HepG2 (cell line): ENCODE measurements around the gene S100A5. TPM values are rescaled to one million over a fixed set of nuclear protein-coding genes. Genes with fewer than 3 reads are reported as not detected.
A peak's percentile ranks its signal among the peaks of the same experiment; 100 is the strongest.

ENCODE experiments used
- ARID3A ChIP-seq: IDR thresholded peaks from 2 replicates; pipeline ENCODE4 v1.6.1; 2012; ENCODE audit warnings: low read depth, low read length, improper control_type of control experiment
- BATF2 ChIP-seq: sonication (generic); formaldehyde crosslinking; IDR thresholded peaks from 2 replicates; pipeline ENCODE4 v1.8.0; 2022; ENCODE audit warnings: mild to moderate bottlenecking, missing genetic modification reagents, moderate library complexity
- CEBPG ChIP-seq: IDR thresholded peaks from 2 replicates; pipeline ENCODE4 v1.6.1; 2016
- ETV6 ChIP-seq: sonication (generic); formaldehyde crosslinking; conservative IDR thresholded peaks from 2 replicates; pipeline ENCODE4 v1.4.0; 2020; ENCODE audit warnings: missing genetic modification reagents
- HDAC6 ChIP-seq: fragments of 200-600 bp; sonication (generic); IDR thresholded peaks from 2 replicates; pipeline ENCODE4 v1.7.0; 2017; ENCODE audit warnings: mild to moderate bottlenecking, antibody characterized with exemption, low read length, low read depth
- HMG20A ChIP-seq: IDR thresholded peaks from 2 replicates; pipeline ENCODE4 v1.6.1; 2016; ENCODE audit warnings: borderline replicate concordance
- HNF4A ChIP-seq: sonication (generic); formaldehyde crosslinking; IDR thresholded peaks from 2 replicates; pipeline ENCODE4 v1.4.0; 2020; ENCODE audit warnings: missing genetic modification reagents
- HNRNPUL1 ChIP-seq: fragments of 200-400 bp; formaldehyde crosslinking; IDR thresholded peaks from 2 replicates; pipeline ENCODE4 v1.6.1; 2017; ENCODE audit warnings: low read depth, mild to moderate bottlenecking, low read length, moderate library complexity
- KLF15 ChIP-seq: sonication (generic); formaldehyde crosslinking; IDR thresholded peaks from 2 replicates; pipeline ENCODE4 v1.8.1; 2023; ENCODE audit warnings: borderline replicate concordance, mild to moderate bottlenecking, inconsistent platforms, missing genetic modification reagents, mixed read lengths
- MTA3 ChIP-seq: sonication (generic); formaldehyde crosslinking; IDR thresholded peaks from 2 replicates; pipeline ENCODE4 v1.4.0; 2020; ENCODE audit warnings: missing genetic modification reagents
- MYC ChIP-seq: sonication (generic); formaldehyde crosslinking; IDR thresholded peaks from 2 replicates; pipeline ENCODE4 v1.9.0; 2021; ENCODE audit warnings: missing genetic modification reagents, borderline replicate concordance
- RFXAP ChIP-seq: sonication (generic); formaldehyde crosslinking; IDR thresholded peaks from 2 replicates; pipeline ENCODE4 v1.4.0; 2020; ENCODE audit warnings: missing genetic modification reagents, borderline replicate concordance
- TBX3 ChIP-seq: fragments of 450-650 bp; IDR thresholded peaks from 2 replicates; pipeline ENCODE4 v1.6.1; 2017; ENCODE audit warnings: antibody characterized with exemption, mild to moderate bottlenecking, inconsistent platforms, borderline replicate concordance
- TOPORS ChIP-seq: sonication (generic); formaldehyde crosslinking; IDR thresholded peaks from 2 replicates; pipeline ENCODE4 v1.8.0; 2023; ENCODE audit warnings: mild to moderate bottlenecking, missing genetic modification reagents
- ZBTB40 ChIP-seq, 2 experiments: fragments of 450-650 bp in 1 of 2; sonication (generic) in 1 of 2; formaldehyde crosslinking in 1 of 2; IDR thresholded peaks; 2 replicates each; pipeline versions ENCODE4 v1.6.1 to v1.8.0; 2016 to 2022; ENCODE audit warnings: antibody characterized with exemption in 1 of 2, mild to moderate bottlenecking in 1 of 2, missing genetic modification reagents in 1 of 2
- ZNF432 ChIP-seq: sonication (generic); formaldehyde crosslinking; IDR thresholded peaks from 2 replicates; pipeline ENCODE4 v1.5.0; 2020; ENCODE audit warnings: missing genetic modification reagents, mild to moderate bottlenecking, borderline replicate concordance
- ZNF782 ChIP-seq: sonication (generic); formaldehyde crosslinking; IDR thresholded peaks from 2 replicates; pipeline ENCODE4 v1.4.0; 2020; ENCODE audit warnings: missing genetic modification reagents, mild to moderate bottlenecking, borderline replicate concordance
- polyA plus RNA-seq, 8 experiments: library from polyadenylated mRNA; depleted of rRNA in 3 of 8; stranded (reverse) in 7 of 8; unstranded in 1 of 8; fragments of >200 nt; fragmentation: Illumina TruSeq in 4 of 8; extraction: Trizol in 4 of 8; gene quantifications; 2 replicates each; pipeline versions ENCODE4 v1.2.1 to v1.2.3, GENCODE V29; 2011 to 2016; ENCODE audit warnings: low read depth in 4 of 8, missing spikeins in 1 of 8, mixed read lengths in 1 of 8; ENCODE audit not compliant: insufficient read depth in 1 of 8
- total RNA-seq, 5 experiments: library from RNA; depleted of rRNA; stranded (reverse); fragments of >200 nt; fragmentation: Illumina TruSeq; extraction: Trizol; gene quantifications; 2 replicates each; pipeline ENCODE4 v1.2.3, GENCODE V29; 2016; ENCODE audit warnings: low read depth in 1 of 5

Gene S100A5
- total and polyA plus RNA-seq, 2 of the 13 experiments (the other 11 are each of a cell fraction or from before 2014, with no cell fraction given), result not detected

- TF ChIP-seq ZBTB40 (IDR thresholded peaks at IDR 0.05), result no peak
- TF ChIP-seq ZBTB40 (CRISPR knock-in tag; IDR thresholded peaks at IDR 0.05), result no peak
- peak; percentile 32; the same call in 1 of the 2 replicates for TF ChIP-seq MYC (CRISPR knock-in tag)
- TF ChIP-seq HMG20A (CRISPR knock-in tag), result no peak
- no peak for TF ChIP-seq HNRNPUL1
- no peak for TF ChIP-seq ARID3A
- TF ChIP-seq HDAC6, result no peak
- TF ChIP-seq TOPORS, result no peak
- no peak; the same call in 1 of the 2 replicates for TF ChIP-seq ZNF782
- no peak for TF ChIP-seq KLF15 (CRISPR knock-in tag)
- TF ChIP-seq CEBPG (CRISPR knock-in tag), result no peak
- peak; percentile 80 for TF ChIP-seq HNF4A (CRISPR knock-in tag)
- TF ChIP-seq BATF2 (CRISPR knock-in tag), result 0 out of 2 replicates have a peak, but pooled peaks have one; percentile 17
- TF ChIP-seq ZNF432 (CRISPR knock-in tag), result no peak
- TF ChIP-seq RFXAP, result no peak
- no peak for TF ChIP-seq TBX3
- TF ChIP-seq ETV6 (CRISPR knock-in tag), result no peak
- no peak for TF ChIP-seq MTA3 (CRISPR knock-in tag)
These were observed 7.8 kb downstream of the S100A5 start (continued) for GRCh38 chr1:153532769-153533599.
